Measurements from ENCODE around the gene IFI44L. TPM values are rescaled to one million over a fixed set of nuclear protein-coding genes. Genes with fewer than 3 reads are reported as not detected.

IFI44L gene
- total and polyA plus RNA-seq, 2 of the 13 experiments (the other 11 are each of a cell fraction or from before 2014, with no cell fraction given), result 0.04 TPM

- TF ChIP-seq SIN3A (IDR thresholded peaks at IDR 0.05; ENCODE audit: borderline replicate concordance, low read depth, low read length) (no peak), LBX2 (CRISPR knock-in tag; IDR thresholded peaks at IDR 0.05; ENCODE audit: borderline replicate concordance) (no peak), KLF12 (CRISPR knock-in tag; IDR thresholded peaks at IDR 0.05; ENCODE audit: borderline replicate concordance) (no peak), ARNTL (CRISPR knock-in tag; IDR thresholded peaks at IDR 0.05) (no peak), CREM (IDR thresholded peaks at IDR 0.05) (no peak), CREM (CRISPR knock-in tag; IDR thresholded peaks at IDR 0.05) (no peak), MAFG (CRISPR knock-in tag; IDR thresholded peaks at IDR 0.05) (no peak), ZNF546 (CRISPR knock-in tag; conservative IDR thresholded peaks at IDR 0.05) (no peak)
Observed at GRCh38 chr1:78668427-78668826, 48.2 kb downstream of the IFI44L start (continued).

GRCh38 chr1:78672428-78672827, 52.2 kb downstream of the IFI44L start:
- H4K20me1 ChIP-seq (ENCODE audit: insufficient read depth, low read length), result no peaks in the 10 kb centered on the region
- H3K27ac ChIP-seq (ENCODE audit: extremely low read length, insufficient read depth, low read length), result no peak overlapping the region
- H3K9me3 ChIP-seq (ENCODE audit: low read length), result no peaks in the 10 kb centered on the region
- H3K36me3 ChIP-seq (replicated peaks in 1 of 2; ENCODE audit: control insufficient read depth in 1 of 2, insufficient read depth in 2 of 2, low read length in 2 of 2), result no peaks in the 10 kb centered on the region
- no peak overlapping the region for H2AFZ ChIP-seq (ENCODE audit: low read length)
- no peak overlapping the region for H3K4me2 ChIP-seq (ENCODE audit: low read depth, low read length)
- WGBS (ENCODE audit: low lambda C conversion rate), result 71% methylated on average over 1 of the region's 1 CpG
- ChIA-PET CTCF (ENCODE audit: low intra/inter-chr PET ratio, low total read pairs) (no interaction called here), POLR2A (no interaction called here)
- no peak for FAIRE-seq
- H3K4me1 ChIP-seq (ENCODE audit: insufficient read depth, low read length), result no peaks in the 10 kb centered on the region
- no peak overlapping the region for H3K4me3 ChIP-seq (replicated peaks in 1 of 3; ENCODE audit: insufficient read depth in 1 of 3, low read depth in 2 of 3, low read length in 3 of 3)
- H3K9ac ChIP-seq (ENCODE audit: insufficient read depth, low read depth, low read length), result no peak overlapping the region
- intact Hi-C loops (cut with micrococcal nuclease; ENCODE audit: unreplicated experiment) (no loop called here), in situ Hi-C loops (cut with HindIII; ENCODE audit: extremely low pct_ligation_motif_present, low pct_unique_long_range_greater_than_20kb) (loop anchor here (10.0 kb wide), 1 partner anchor 538 kb away; no protein-coding TSS in a partner anchor)
- TF ChIP-seq ATF4 (CRISPR knock-in tag; IDR thresholded peaks at IDR 0.05) (no peak), ZNF512B (CRISPR knock-in tag; IDR thresholded peaks at IDR 0.05; ENCODE audit: borderline replicate concordance) (no peak)
- DNase-seq (ENCODE audit: low spot score), result no peak
- no peak for ATAC-seq
- no peaks in the 10 kb centered on the region for H3K79me2 ChIP-seq (ENCODE audit: insufficient read depth, low read length)
- BruUV-seq (replicated peaks), result no TSS peak
- no peaks in the 10 kb centered on the region for H3K27me3 ChIP-seq (ENCODE audit: control insufficient read depth in 1 of 2, insufficient read depth in 2 of 2, low read length in 2 of 2)
